LoVo (cell line): Measurements from ENCODE around the gene TESK2.
"Not testable (repeated sequence)": the region's sequence is repeated elsewhere in the genome, so short reads cannot be mapped to it uniquely, and the experiment has no call there.

Experiments
- DNase-seq: peaks from one replicate; pipeline ENCODE4 v3.0.0-alpha.2; 2016; ENCODE audit warnings: low spot score

The TESK2 gene

DNA sequence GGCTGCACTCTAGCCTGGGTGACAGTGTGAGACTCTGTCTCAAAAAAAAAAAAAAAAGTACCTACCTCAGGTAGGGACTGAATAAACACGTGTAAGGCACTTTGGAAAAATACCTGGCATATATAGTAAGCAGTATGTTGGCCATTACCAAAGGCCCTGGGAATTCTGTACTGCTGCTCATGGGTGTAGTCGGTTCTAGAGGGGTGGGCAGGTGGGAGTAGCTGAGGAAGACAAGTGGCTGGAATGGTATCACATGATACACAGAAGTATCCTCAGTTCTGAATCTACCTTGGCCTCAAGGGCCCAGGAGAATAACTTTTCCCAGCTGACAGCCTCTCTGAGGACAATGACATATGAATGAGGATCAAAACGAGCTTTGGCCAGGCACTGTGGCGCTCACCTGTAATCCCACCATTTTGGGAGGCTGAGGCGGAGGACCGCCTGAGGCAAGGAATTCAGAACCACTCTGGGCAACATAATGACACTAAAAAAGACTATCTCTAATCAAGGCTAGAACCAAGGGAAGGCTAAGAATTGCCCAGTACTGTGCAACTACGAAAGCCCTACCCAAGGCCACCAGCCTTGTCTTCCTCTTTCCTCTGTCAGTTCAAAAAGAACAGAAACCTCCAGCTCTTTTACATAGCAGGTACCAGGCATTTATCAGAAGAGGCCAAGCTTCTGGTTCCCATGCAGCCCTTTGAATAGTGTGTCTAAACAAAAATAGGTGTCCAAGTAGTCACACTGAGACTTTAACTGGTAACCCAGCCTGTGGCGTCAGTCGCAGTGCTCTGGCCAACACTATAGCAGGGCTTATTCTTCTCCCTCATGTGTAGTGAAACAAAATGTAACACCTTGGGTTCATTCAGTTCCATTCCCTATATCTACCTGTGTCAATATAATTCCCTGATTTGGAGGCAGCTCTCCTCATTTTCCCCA, 19.3 kb upstream of the TESK2 start:
- no peak for DNase-seq

DNA sequence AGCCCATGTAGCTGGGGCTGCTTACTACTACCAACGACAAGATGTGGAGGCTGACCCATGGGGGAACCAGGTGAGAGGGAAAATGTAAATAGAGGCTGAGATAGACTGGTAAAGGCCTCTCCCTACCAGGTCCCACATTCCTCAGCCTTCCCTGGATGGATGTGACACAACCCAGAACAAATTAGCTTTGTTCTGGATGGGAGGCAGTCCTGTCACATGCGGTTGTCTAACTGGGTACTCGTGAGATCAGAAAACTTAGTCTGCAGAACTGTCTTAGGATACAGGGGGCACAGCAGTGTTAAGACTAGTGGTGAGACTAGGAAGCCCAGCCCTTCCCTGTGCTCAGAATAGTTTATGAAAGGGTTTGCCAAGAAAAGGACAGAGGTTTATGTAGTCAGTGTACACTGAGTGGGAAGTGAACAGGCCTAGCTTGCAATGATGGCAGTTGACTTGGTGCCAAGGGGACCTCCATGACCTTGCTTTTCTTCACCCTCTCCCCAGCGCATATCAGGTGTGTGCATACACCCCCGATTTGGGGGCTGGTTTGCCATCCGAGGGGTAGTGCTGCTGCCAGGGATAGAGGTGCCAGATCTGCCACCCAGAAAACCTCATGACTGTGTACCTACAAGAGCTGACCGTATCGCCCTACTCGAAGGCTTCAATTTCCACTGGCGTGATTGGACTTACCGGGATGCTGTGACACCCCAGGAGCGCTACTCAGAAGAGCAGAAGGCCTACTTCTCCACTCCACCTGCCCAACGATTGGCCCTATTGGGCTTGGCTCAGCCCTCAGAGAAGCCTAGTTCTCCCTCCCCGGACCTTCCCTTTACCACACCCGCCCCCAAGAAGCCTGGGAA, 17.6 kb upstream of the TESK2 start:
- no peak for DNase-seq

DNA sequence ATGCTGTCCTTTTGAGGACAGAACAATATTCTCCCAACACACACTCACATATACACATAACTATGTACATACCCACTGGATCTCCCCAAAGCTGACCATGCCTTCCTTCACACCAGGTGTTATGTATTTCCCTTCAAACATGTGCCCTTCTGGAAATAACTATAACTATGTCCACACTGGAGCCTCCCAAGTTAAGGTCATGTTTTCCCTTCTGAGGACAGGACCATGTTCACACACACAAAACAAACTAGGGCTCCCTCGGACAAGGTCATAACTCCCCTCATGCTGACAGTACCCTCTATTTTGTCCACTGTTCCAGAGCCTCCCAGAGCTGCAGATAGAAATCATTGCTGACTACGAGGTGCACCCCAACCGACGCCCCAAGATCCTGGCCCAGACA, 16.9 kb upstream of the TESK2 start:
- no peak for DNase-seq

DNA sequence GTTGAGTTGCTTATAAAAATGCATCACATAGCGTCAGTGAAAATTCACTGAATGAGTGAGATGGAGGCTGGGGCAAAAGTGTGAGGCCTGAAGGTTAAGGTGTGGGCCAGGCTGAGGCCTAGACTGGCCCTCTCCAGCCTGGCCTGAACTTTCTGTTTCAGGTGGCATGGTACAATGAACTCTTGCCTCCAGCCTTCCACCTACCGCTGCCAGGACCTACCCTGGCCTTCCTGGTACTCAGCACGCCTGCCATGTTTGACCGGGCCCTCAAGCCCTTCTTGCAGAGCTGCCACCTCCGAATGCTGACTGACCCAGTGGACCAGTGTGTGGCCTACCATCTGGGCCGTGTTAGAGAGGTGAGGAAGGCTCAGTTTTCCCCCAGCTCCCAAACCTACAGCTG, 16.2 kb upstream of the TESK2 start:
- DNase-seq = no peak

DNA sequence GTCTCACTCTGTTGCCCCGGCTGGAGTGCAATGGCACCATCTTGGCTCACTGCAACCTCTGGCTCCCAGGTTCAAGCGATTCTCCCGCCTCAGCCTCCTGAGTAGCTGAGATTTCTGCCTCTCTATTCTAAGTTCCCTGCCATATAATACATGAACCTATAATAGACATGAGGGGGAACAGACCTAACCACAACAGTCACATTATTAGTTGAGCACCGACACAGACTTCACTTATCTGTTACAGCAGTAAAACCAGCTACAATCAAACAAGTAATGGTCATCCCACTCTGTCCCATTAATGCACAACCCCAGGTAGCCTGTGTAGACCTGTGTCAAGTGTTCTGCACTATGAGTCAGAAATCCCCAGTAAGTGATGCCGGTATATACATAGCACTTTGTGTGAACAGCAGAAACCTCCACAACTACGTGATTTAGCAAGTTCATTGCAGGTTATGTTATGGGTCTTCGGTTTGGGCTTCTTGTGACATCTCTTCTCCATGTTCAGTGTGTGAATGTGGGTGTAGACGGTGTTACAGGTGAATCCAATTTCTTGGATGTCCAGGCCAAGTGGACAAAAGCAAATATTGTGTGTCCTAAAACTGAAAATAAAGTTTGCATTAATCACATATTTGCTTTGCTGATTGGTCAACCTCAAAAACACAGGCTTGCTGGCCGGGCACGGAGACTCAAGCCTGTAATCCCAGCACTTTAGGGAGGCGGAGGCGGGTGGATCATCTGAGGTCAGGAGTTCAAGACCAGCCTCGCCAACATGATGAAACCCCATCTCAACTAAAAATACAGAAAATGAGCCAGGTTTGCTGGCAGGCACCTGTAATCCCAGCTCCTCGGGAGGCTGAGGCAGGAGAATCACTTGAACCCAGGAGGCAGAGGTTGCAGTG, 12.7 kb upstream of the TESK2 start:
- no peak for DNase-seq

DNA sequence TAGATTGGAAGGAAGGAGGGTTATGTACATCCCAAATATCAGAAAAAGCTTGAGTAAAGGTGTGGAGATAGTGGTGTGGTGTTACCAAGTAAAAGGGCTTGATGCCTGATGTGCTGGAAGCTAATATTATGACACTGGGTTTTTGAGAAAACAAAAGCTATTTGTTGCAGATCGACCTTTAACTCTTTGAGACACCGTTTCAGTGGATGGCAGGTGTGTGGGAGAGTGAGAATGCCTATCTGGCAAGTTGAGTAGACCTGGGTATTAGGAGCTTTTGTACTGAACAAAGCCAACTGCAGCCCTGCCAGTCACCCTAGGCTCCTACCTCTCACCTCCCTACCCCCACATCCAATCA, 10.5 kb upstream of the TESK2 start:
- no peak for DNase-seq

DNA sequence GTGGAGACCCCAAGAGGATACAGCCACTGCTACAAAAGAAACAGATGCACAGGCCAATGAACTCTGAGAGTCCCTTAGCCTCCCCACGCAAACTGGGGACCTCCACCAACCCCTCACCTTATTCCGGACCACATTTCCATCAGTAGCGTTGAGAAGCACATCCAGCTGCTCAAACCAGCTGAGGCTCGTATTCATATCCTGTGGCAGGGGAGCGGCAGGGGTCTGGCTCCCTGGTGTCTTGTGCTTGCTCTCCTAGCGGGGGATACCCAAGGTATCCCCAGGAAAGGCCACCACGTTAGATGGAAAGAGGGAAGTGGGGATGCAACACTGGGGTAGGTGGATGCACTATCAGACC, 8.4 kb upstream of the TESK2 start:
- DNase-seq = no peak

DNA sequence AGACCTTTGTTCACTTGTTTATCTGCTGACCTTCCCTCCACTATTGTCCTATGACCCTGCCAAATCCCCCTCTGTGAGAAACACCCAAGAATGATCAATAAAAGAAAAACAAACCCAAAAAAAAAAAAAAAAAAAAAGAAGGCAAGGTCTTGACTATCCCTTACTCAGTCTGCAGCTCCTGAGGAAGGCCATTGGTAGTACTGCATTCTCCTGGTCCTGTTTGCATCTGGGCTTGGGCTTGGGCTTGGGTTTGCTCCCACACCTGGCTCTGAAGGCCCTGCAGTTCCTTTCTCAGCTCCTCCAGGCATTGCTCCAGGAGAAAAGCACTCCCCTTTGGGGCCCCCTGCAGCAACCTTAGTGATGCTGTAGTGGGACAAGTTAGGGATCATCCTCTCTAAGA, 7.3 kb upstream of the TESK2 start:
- DNase-seq = no peak

DNA sequence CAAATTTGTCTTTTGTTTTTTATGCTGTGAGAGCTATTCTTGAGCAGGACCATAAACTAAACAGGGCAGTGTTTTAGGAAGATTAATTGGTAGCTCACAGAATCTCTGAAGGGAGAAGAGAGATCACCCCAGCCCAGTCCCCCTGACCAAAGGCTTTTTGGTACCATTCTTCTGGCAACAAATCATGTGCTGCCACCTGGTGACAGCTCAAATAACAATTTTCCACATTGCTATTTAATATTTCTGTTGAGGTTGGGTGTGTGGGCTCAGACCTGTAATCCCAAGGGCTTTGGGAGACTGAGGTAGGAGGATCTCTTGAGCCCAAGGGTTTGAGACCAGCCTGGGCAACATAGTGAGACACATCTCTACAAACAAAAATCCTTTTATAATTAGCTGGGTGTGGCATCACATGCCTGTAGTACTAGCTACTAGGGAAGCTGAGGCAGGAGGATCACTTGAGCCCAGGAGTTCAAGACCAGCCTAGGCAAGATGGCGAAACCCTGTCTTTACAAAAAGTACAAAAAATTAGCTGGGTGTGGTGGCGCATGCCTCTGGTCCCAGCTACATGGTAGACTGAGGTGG, 2.2 kb upstream of the TESK2 start:
- DNase-seq = peak; percentile 63

DNA sequence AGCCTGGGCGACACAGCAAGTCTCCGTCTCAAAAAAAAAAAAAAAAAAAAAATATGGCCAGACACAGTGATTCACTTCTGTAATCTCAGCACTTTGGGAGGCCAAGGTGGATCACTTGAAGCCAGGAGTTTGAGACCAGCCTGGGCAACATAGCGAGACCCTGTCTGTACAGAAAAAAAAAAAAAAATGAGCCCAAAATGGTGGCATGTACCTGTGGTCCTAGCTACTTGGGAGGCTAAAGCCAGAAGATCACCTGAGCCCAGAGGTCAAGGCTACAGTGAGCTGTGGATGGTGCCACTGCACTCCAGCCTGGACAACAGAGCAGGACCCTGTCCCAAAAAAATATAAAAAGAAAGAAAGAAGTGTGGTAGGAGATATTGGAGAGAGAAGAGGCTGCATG, 1.7 kb upstream of the TESK2 start:
- DNase-seq = no peak

DNA sequence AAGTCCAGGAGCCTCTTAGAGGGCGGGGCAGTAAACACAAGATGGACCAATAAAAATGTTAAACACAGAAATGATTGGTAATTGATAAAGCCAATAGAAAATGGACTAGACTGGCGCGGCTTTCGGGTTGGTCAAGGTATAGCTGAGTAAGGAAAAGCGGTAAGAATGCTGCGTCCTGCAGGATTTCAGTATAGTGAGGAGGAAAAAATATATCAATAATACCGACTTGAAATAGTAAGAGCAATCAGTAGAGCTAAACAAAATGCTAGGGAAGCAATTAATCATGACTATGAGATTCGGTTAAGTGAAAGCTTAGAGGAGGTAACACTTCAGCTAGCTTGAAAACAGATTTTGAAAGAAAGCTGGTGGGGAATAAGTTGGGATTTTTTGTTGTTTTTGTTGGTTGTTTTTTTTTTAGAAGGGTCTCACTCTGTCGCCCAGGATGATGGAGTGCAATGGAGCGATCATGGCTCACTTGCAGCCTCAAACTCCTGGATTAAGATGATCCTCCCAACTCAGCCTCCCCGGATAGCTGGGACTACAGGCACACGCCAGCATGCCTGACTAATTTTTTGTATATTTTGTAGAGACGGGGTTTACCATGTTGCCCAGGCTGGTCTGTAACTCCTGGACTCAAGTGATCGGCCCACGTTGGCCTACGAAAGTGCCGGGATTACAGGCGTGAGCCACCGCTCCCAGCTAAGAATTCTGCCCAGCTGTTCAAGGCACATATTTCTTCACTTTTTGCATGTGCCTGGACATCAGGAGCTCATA, 711 bp upstream of the TESK2 start:
- DNase-seq = no peak

DNA sequence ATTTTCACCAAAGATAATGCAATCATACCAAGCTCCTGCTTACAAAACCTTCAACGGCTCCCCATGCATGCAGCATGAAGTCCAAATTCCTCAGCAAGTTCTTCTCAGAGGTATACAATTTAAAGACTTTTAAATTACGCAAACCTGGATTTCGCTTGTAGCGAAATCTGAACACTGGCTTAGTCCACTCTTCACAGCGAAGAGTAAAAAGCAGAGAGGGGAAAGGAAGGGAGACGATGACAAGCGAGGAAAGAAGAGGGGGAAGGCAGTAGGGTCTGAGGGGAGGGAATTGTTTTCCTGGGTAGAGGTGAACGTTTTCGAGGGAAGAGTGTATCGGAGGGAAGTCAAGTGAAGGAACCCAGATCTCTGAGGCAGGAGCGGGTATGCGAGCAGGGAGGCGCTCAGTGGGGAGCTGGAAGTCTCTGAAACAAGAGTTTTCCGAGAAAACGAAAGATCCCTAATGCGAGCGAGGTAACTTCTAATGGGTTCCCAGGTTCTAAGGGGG, 790 bp downstream of the TESK2 start:
- no peak for DNase-seq

DNA sequence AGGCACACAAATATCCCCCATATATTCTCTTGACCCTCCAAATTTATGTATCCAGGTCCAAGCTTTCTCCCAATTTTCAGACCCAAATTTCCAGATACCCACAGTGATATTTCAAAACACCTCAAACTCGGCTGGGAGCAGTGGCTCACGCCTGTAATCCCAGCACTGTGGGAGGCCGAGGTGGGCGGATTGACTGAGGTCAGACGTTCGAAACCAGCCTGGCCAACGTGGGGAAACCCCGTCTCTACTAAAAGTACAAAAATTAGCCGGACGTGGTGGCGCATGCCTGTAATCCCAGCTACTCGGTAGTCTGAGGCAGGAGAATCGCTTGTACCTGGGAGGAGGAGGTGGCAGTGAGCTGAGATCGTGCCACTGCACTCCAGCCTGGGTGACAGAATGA, 1.6 kb downstream of the TESK2 start:
- DNase-seq = not testable (repeated sequence)

DNA sequence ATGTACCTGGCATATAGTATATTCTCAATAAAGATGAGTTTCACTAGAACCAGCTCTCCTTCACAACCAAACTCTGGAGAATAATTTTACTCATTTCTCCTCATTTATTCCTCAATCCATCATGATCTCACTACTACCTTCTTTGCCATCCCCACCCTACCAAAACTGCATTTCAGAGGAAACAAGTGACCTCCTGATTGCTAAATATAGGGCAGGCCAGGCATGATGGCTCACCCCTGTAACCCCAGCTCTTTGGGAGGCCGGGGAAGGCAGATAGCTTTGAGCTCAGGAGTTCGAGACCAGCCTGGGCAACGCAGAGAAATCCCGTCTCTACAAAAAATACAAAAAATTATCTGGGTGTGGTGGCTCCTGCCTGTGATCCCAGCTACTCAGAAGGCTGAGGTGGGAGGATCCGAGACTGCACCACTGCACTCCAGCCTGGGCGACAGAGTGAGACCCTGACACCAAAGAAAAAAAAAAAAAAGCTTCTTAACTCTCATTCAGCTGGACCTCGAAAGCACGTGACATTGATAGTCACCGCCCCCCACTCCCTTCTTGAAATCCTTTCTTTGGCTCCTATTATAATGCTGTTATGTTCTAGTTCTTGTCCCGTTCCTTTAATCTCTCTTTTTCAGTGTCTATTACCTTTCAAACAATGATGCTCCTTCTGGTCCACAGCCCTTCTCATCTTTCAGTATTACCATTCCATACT, 2.1 kb downstream of the TESK2 start:
- DNase-seq = no peak

DNA sequence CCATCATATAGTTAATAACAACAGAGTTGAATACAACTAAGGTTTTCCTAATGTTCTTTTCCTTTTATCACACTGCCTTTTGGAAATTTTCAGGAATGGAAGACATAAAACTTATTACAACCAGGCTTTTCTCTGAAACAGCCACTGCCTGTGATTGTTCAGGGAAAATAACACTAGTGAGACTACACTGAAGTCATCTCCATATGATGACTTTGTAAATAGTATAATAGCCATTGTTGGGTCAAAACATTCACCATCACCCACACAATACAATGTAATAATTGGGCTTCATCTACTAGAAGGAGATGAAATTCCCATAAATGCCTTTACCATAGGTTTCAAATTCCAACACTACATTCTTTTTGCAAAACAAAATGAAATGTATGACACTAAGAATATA, 5.0 kb downstream of the TESK2 start:
- DNase-seq = no peak

DNA sequence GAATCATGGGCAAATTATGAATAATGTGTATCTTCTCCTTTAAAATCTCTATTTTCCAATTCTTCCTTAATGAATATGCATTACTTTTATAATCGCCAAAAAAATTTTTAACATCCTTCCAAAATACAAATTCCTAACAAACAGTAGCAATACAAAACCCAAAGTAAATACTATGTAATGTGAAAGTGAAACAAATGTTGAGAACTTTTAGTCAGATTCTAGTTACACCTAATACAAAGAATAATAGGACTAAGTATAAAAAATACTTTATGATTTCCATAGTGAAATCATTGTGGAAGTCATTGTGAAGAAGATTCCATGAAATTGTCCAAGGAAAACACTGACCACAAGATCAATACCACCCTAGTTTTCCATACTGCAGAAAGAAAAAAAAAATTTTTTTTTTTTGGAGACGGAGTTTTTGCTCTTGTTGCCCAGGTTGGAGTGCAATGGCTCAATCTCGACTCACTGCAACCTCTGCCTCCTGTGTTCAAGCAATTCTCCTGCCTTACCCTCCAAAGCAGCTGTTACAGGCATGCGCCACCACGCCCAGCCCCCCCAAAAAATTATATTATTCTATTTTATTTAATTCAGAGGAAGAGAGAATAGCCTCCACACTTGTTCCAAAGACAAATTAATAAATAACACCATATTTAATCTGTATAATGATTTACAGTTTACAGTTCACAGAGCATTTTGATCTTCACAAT, 11.8 kb downstream of the TESK2 start:
- DNase-seq = no peak

DNA sequence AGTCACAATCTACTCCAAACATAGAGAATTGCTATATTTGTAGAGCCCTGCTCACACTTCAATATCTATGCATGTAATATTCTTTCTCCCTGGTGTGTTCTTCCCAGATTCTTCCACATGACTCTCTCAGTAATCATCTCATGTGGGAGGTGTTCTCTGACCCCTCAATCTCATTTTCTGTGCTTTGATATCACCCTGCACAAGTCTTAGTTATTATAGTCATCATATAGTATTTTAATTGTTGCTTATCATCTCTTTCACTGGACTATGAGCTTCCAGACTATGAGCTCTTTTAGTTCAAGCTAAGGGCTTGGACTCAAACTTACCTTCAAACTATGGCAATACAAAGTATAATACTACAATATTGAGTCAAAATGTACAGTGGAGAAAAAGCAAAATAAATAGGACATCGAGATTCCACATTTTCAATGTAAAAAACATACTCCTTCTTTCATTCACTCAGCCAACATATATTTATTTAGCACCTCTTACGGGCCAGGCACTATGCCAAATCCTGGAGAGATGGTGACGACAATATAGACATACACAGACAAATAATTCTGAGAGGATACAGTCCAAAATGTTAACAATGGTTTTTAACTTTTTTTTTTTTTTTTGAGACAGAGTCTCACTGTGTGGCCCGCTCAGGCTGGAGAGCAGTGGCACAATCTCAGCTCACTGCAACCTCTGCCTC, 12.7 kb downstream of the TESK2 start:
- no peak for DNase-seq

DNA sequence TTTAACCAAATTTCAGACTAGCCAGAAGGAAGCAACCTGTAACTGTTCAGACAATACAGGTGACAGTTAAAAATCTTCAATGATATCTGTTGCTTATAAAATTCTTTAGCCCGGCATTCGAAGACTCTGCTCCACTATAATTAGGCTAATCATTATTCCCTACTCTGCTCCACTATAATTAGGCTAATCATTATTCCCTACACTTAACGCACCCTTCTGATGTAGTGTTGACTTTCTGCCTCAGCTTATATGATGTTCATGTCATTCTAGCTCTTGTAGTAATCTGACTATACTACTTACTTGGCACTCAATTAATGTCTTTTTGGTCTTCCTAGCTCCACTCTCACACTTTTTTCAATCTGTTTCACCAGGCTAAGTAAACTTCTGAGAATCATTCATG, 13.3 kb downstream of the TESK2 start:
- no peak for DNase-seq

DNA sequence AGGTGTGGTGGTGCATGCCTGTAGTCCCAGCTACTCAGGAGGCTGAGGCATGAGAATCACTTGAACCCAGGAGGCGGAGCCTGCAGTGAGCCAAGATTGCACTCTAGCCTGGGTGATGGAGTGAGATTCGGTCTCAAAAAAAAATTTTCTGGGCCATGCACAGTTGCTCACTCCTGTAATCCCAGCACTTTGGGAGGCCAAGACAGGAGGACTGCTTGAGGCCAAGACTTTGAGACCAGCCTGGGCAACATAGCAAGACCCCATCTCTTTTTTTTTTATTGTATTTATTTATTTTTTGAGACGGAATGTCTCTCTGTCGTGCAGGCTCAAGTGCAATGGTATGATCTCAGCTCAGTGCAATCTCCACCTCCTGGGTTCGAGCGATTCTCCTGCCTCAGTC, 16.8 kb downstream of the TESK2 start:
- DNase-seq = not testable (repeated sequence)
